ENCODE measurements around the gene ME3.
"Not testable (repeated sequence)": the region's sequence is repeated elsewhere in the genome, so short reads cannot be mapped to it uniquely, and the experiment has no call there.

ME3 gene

GRCh38 chr11:86658534-86658933, 13.9 kb downstream of the ME3 start:
- Histone ChIP-seq H3K4me3 (ENCODE audit: control insufficient read depth in 1 of 7, extremely low read depth in 1 of 7, insufficient read depth in 4 of 7, low read depth in 2 of 7, low read length in 6 of 7) (no peak overlapping the region), H3K4me1 (ENCODE audit: control extremely low read depth in 1 of 4, control insufficient read depth in 4 of 4, insufficient read depth in 4 of 4, low read length in 3 of 4) (no peaks in the 10 kb centered on the region), H3K27ac (ENCODE audit: insufficient read depth in 1 of 2, low read depth in 1 of 2, low read length in 2 of 2, poor library complexity in 1 of 2, severe bottlenecking in 2 of 2) (no peak overlapping the region), H3K27me3 (replicated peaks in 2 of 5; ENCODE audit: control insufficient read depth in 4 of 5, insufficient read depth in 5 of 5, low read length in 4 of 5) (no peaks in the 10 kb centered on the region), H3K36me3 (ENCODE audit: control insufficient read depth in 4 of 4, insufficient read depth in 4 of 4, low read length in 3 of 4) (peaks cover 0 to 5% (median under 1%) of the 10 kb centered on the region in 4 experiments), H3K9me3 (ENCODE audit: control extremely low read depth in 1 of 5, control insufficient read depth in 4 of 5, insufficient read depth in 2 of 5, low read depth in 1 of 5, low read length in 4 of 5) (peaks cover 0 to 2% (median 0%) of the 10 kb centered on the region in 5 experiments)
- DNase-seq = no peak
- no CpG with 5 or more reads among the region's 1 CpG for WGBS (ENCODE audit: insufficient coverage)
- ChIA-PET CTCF (interaction anchor here (0.8 to 1.0 kb wide), 3 partner anchors 8 to 202 kb away, joined by 3 to 4 read pairs (median 3); no protein-coding TSS in a partner anchor), POLR2A (no interaction called here)

DNA sequence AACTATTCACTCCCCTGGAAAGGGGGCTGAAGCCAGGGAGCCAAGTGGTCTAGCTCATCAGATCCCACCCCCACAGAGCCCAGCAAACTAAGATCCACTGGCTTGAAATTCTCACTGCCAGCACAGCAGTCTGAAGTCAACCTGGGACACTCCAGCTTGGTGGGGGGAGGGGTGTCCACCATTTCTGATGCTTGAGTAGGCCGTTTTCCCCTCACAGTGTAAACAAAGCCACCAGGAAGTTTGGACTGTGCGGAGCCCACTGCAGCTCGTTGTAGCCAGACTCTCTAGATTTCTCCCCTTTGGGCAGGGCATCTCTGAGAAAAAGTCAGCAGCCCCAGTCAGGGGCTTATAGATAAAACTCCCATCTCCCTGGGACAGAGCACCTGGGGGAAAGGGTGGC, 27.2 kb downstream of the ME3 start:
- H3K4me3 ChIP-seq (ENCODE audit: control insufficient read depth in 1 of 7, extremely low read depth in 1 of 7, insufficient read depth in 4 of 7, low read depth in 2 of 7, low read length in 6 of 7); H3K36me3 ChIP-seq (ENCODE audit: control insufficient read depth in 4 of 4, insufficient read depth in 4 of 4, low read length in 3 of 4); DNase-seq; H3K27me3 ChIP-seq (replicated peaks in 2 of 5; ENCODE audit: control insufficient read depth in 4 of 5, insufficient read depth in 5 of 5, low read length in 4 of 5); H3K27ac ChIP-seq (ENCODE audit: insufficient read depth in 1 of 2, low read depth in 1 of 2, low read length in 2 of 2, poor library complexity in 1 of 2, severe bottlenecking in 2 of 2); H3K4me1 ChIP-seq (ENCODE audit: control extremely low read depth in 1 of 4, control insufficient read depth in 4 of 4, insufficient read depth in 4 of 4, low read length in 3 of 4); H3K9me3 ChIP-seq (ENCODE audit: control extremely low read depth in 1 of 5, control insufficient read depth in 4 of 5, insufficient read depth in 2 of 5, low read depth in 1 of 5, low read length in 4 of 5): not testable (repeated sequence)
- WGBS (ENCODE audit: insufficient coverage) = 93% methylated on average over 3 of the region's 3 CpGs
- CTCF ChIA-PET = interaction anchor here (0.8 kb wide), 1 partner anchor 15 kb away, joined by 3 read pairs; no protein-coding TSS in a partner anchor
- POLR2A ChIA-PET = interaction anchor here (0.6 kb wide), 1 partner anchor 538 kb away, joined by 4 read pairs; no protein-coding TSS in a partner anchor

DNA sequence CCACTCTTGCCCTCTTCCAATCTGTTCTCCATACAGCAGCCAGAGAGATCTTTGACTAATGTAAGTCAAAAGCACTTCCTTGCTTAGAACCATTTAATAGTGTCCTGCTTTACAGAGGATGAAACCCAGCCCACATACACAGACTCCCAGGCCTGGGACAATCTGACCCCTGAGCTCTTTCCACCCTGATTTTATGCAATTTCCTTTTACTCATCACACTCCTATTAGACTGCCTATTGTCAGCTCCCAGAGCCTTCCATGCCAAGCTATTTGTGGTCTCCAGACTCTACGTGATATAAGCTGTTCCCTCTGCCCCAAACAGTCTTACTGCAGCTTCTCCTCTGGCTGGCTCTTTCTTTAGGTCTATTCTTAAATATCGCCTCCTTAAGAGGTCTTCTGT, 28.1 kb downstream of the ME3 start:
- DNase-seq = no peak
- Histone ChIP-seq H3K27me3 (replicated peaks in 2 of 5; ENCODE audit: control insufficient read depth in 4 of 5, insufficient read depth in 5 of 5, low read length in 4 of 5) (peaks cover 0 to 8% (median 0%) of the 10 kb centered on the region in 5 experiments), H3K27ac (ENCODE audit: insufficient read depth in 1 of 2, low read depth in 1 of 2, low read length in 2 of 2, poor library complexity in 1 of 2, severe bottlenecking in 2 of 2) (no peak overlapping the region), H3K4me3 (ENCODE audit: control insufficient read depth in 1 of 7, extremely low read depth in 1 of 7, insufficient read depth in 4 of 7, low read depth in 2 of 7, low read length in 6 of 7) (no peak overlapping the region), H3K4me1 (ENCODE audit: control extremely low read depth in 1 of 4, control insufficient read depth in 4 of 4, insufficient read depth in 4 of 4, low read length in 3 of 4) (no peaks in the 10 kb centered on the region), H3K9me3 (ENCODE audit: control extremely low read depth in 1 of 5, control insufficient read depth in 4 of 5, insufficient read depth in 2 of 5, low read depth in 1 of 5, low read length in 4 of 5) (peaks cover 0 to 4% (median 0%) of the 10 kb centered on the region in 5 experiments), H3K36me3 (ENCODE audit: control insufficient read depth in 4 of 4, insufficient read depth in 4 of 4, low read length in 3 of 4) (peaks cover 0 to 8% (median 3%) of the 10 kb centered on the region in 4 experiments)
- 86% methylated on average over 2 of the region's 2 CpGs for WGBS (ENCODE audit: insufficient coverage)
- ChIA-PET CTCF (interaction anchor here (0.8 kb wide), 1 partner anchor 14 kb away, joined by 3 read pairs; no protein-coding TSS in a partner anchor), POLR2A (no interaction called here)

- peaks cover 0 to 4% (median 2%) of the 10 kb centered on the region in 4 experiments for H3K4me1 ChIP-seq (ENCODE audit: control extremely low read depth in 1 of 4, control insufficient read depth in 4 of 4, insufficient read depth in 4 of 4, low read length in 3 of 4)
- H3K36me3 ChIP-seq (ENCODE audit: control insufficient read depth in 4 of 4, insufficient read depth in 4 of 4, low read length in 3 of 4) = peaks cover 0 to 8% (median 3%) of the 10 kb centered on the region in 4 experiments
- H3K27me3 ChIP-seq (replicated peaks in 2 of 5; ENCODE audit: control insufficient read depth in 4 of 5, insufficient read depth in 5 of 5, low read length in 4 of 5) = peaks cover 0 to 8% (median 0%) of the 10 kb centered on the region in 5 experiments
- peaks cover 0 to 3% (median 2%) of the 10 kb centered on the region in 5 experiments for H3K9me3 ChIP-seq (ENCODE audit: control extremely low read depth in 1 of 5, control insufficient read depth in 4 of 5, insufficient read depth in 2 of 5, low read depth in 1 of 5, low read length in 4 of 5)
- CTCF ChIA-PET = no interaction called here
- POLR2A ChIA-PET = no interaction called here
- no peak overlapping the region for H3K27ac ChIP-seq (ENCODE audit: insufficient read depth in 1 of 2, low read depth in 1 of 2, low read length in 2 of 2, poor library complexity in 1 of 2, severe bottlenecking in 2 of 2)
- no peak for DNase-seq
- WGBS (ENCODE audit: insufficient coverage) = 100% methylated on average over 1 of the region's 1 CpG
- H3K4me3 ChIP-seq (ENCODE audit: control insufficient read depth in 1 of 7, extremely low read depth in 1 of 7, insufficient read depth in 4 of 7, low read depth in 2 of 7, low read length in 6 of 7) = no peak overlapping the region
Measured at GRCh38 chr11:86641537-86642261, 30.7 kb downstream of the ME3 start.

- no CpG with 5 or more reads among the region's 1 CpG for WGBS (ENCODE audit: insufficient coverage)
- CTCF ChIA-PET = interaction anchor here (0.9 to 1.6 kb wide), 2 partner anchors 9 to 24 kb away, joined by 3 read pairs; no protein-coding TSS in a partner anchor
- Histone ChIP-seq H3K9me3 (ENCODE audit: control extremely low read depth in 1 of 5, control insufficient read depth in 4 of 5, insufficient read depth in 2 of 5, low read depth in 1 of 5, low read length in 4 of 5) (peaks cover 0 to 3% (median 2%) of the 10 kb centered on the region in 5 experiments), H3K36me3 (ENCODE audit: control insufficient read depth in 4 of 4, insufficient read depth in 4 of 4, low read length in 3 of 4) (peaks cover 0 to 5% (median 3%) of the 10 kb centered on the region in 4 experiments), H3K4me3 (ENCODE audit: control insufficient read depth in 1 of 7, extremely low read depth in 1 of 7, insufficient read depth in 4 of 7, low read depth in 2 of 7, low read length in 6 of 7) (no peak overlapping the region), H3K27me3 (replicated peaks in 2 of 5; ENCODE audit: control insufficient read depth in 4 of 5, insufficient read depth in 5 of 5, low read length in 4 of 5) (peaks cover 0 to 20% (median 0%) of the 10 kb centered on the region in 5 experiments), H3K27ac (ENCODE audit: insufficient read depth in 1 of 2, low read depth in 1 of 2, low read length in 2 of 2, poor library complexity in 1 of 2, severe bottlenecking in 2 of 2) (no peak overlapping the region), H3K4me1 (ENCODE audit: control extremely low read depth in 1 of 4, control insufficient read depth in 4 of 4, insufficient read depth in 4 of 4, low read length in 3 of 4) (peaks cover 0 to 4% (median 2%) of the 10 kb centered on the region in 4 experiments)
- POLR2A ChIA-PET = no interaction called here
- no peak for DNase-seq
Measured at GRCh38 chr11:86639137-86639536, 33.3 kb downstream of the ME3 start.

GRCh38 chr11:86638673-86639072, 33.7 kb downstream of the ME3 start:
- CTCF ChIA-PET = interaction anchor here (0.9 to 1.6 kb wide), 2 partner anchors 9 to 24 kb away, joined by 3 read pairs; no protein-coding TSS in a partner anchor
- Histone ChIP-seq H3K36me3 (ENCODE audit: control insufficient read depth in 4 of 4, insufficient read depth in 4 of 4, low read length in 3 of 4) (peaks cover 0 to 5% (median under 1%) of the 10 kb centered on the region in 4 experiments), H3K27me3 (replicated peaks in 2 of 5; ENCODE audit: control insufficient read depth in 4 of 5, insufficient read depth in 5 of 5, low read length in 4 of 5) (peaks cover 0 to 20% (median 0%) of the 10 kb centered on the region in 5 experiments), H3K9me3 (ENCODE audit: control extremely low read depth in 1 of 5, control insufficient read depth in 4 of 5, insufficient read depth in 2 of 5, low read depth in 1 of 5, low read length in 4 of 5) (peaks cover 0 to 3% (median 2%) of the 10 kb centered on the region in 5 experiments), H3K4me3 (ENCODE audit: control insufficient read depth in 1 of 7, extremely low read depth in 1 of 7, insufficient read depth in 4 of 7, low read depth in 2 of 7, low read length in 6 of 7) (no peak overlapping the region), H3K4me1 (ENCODE audit: control extremely low read depth in 1 of 4, control insufficient read depth in 4 of 4, insufficient read depth in 4 of 4, low read length in 3 of 4) (peaks cover 0 to 4% (median 2%) of the 10 kb centered on the region in 4 experiments), H3K27ac (ENCODE audit: insufficient read depth in 1 of 2, low read depth in 1 of 2, low read length in 2 of 2, poor library complexity in 1 of 2, severe bottlenecking in 2 of 2) (no peak overlapping the region)
- DNase-seq = no peak
- POLR2A ChIA-PET = no interaction called here
- WGBS (ENCODE audit: insufficient coverage) = no CpG with 5 or more reads among the region's 1 CpG

GRCh38 chr11:86637988-86638387, 34.4 kb downstream of the ME3 start:
- DNase-seq = peak; percentile 12 to 64 (median 57)
- Histone ChIP-seq H3K27ac (ENCODE audit: insufficient read depth in 1 of 2, low read depth in 1 of 2, low read length in 2 of 2, poor library complexity in 1 of 2, severe bottlenecking in 2 of 2) (no peak overlapping the region), H3K36me3 (ENCODE audit: control insufficient read depth in 4 of 4, insufficient read depth in 4 of 4, low read length in 3 of 4) (peaks cover 0 to 8% (median under 1%) of the 10 kb centered on the region in 4 experiments), H3K9me3 (ENCODE audit: control extremely low read depth in 1 of 5, control insufficient read depth in 4 of 5, insufficient read depth in 2 of 5, low read depth in 1 of 5, low read length in 4 of 5) (peaks cover 0 to 3% (median 2%) of the 10 kb centered on the region in 5 experiments), H3K4me3 (ENCODE audit: control insufficient read depth in 1 of 7, extremely low read depth in 1 of 7, insufficient read depth in 4 of 7, low read depth in 2 of 7, low read length in 6 of 7) (no peak overlapping the region), H3K4me1 (ENCODE audit: control extremely low read depth in 1 of 4, control insufficient read depth in 4 of 4, insufficient read depth in 4 of 4, low read length in 3 of 4) (peaks cover 0 to 5% (median 2%) of the 10 kb centered on the region in 4 experiments), H3K27me3 (replicated peaks in 2 of 5; ENCODE audit: control insufficient read depth in 4 of 5, insufficient read depth in 5 of 5, low read length in 4 of 5) (peaks cover 0 to 20% (median 0%) of the 10 kb centered on the region in 5 experiments)
- ChIA-PET CTCF (interaction anchor here (0.8 kb wide), 1 partner anchor 29 kb away, joined by 3 read pairs; no protein-coding TSS in a partner anchor), POLR2A (no interaction called here)

Measured in common myeloid progenitor, CD34-positive (primary cell).